Vagina (tissue), 2 donors: ENCODE data around the gene GOLGA8S.
"Not testable (repeated sequence)": the region's sequence is repeated elsewhere in the genome, so short reads cannot be mapped to it uniquely, and the experiment has no call there.

Experiments
- POLR2AphosphoS5 ChIP-seq, 2 donors: sonication (generic); formaldehyde crosslinking; IDR thresholded peaks; one replicate each; pipeline ENCODE4 v1.9.0; 2017; ENCODE audit warnings: antibody characterized with exemption in 2 of 2, mild to moderate bottlenecking in 2 of 2, low read depth in 1 of 2; ENCODE audit not compliant: insufficient read depth in 1 of 2
- TF ChIP-seq, protein P1 (sequence below), 3 experiments: fragments of 450-650 bp in 2 of 3; fragments of 200-600 bp in 1 of 3; sonication (generic) in 1 of 3; IDR thresholded peaks; one replicate each; pipeline ENCODE4 v1.5.1; 2017 to 2019; ENCODE audit warnings: antibody characterized with exemption in 3 of 3, mild to moderate bottlenecking in 2 of 3, moderate library complexity in 2 of 3

DNA sequence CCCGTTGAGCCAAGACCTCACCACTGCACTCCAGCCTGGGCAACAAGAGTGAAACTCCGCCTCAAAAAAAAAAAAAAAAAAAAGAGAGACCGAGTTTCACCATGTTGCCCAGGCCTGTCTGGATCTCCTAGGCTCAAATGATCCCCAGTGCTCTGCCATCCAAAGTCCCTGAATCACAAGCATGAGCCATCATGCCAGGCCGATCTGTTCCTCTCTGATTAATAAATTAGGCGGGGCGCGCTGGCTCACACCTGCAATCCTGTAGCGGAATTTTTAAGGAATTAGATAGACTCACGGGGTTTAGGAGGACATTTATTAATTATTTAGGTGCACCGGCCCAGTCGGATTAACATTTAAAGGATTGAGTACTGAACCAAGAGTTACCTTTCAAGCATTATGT, 19.7 kb downstream of the GOLGA8S start:
- TF ChIP-seq, protein P1, sequence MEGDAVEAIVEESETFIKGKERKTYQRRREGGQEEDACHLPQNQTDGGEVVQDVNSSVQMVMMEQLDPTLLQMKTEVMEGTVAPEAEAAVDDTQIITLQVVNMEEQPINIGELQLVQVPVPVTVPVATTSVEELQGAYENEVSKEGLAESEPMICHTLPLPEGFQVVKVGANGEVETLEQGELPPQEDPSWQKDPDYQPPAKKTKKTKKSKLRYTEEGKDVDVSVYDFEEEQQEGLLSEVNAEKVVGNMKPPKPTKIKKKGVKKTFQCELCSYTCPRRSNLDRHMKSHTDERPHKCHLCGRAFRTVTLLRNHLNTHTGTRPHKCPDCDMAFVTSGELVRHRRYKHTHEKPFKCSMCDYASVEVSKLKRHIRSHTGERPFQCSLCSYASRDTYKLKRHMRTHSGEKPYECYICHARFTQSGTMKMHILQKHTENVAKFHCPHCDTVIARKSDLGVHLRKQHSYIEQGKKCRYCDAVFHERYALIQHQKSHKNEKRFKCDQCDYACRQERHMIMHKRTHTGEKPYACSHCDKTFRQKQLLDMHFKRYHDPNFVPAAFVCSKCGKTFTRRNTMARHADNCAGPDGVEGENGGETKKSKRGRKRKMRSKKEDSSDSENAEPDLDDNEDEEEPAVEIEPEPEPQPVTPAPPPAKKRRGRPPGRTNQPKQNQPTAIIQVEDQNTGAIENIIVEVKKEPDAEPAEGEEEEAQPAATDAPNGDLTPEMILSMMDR (IDR thresholded peaks at IDR 0.05), result not testable (repeated sequence)
- TF ChIP-seq POLR2AphosphoS5 (IDR thresholded peaks at IDR 0.05; ENCODE audit: insufficient read depth in 1 of 2, low read depth in 1 of 2), result not testable (repeated sequence)
